HepG2 (cell line): Measurements from ENCODE around the gene FRAS1. TPM values are rescaled to one million over a fixed set of nuclear protein-coding genes. Genes with fewer than 3 reads are reported as not detected.

Experiments
- EEA1 ChIP-seq: sonication (generic); formaldehyde crosslinking; IDR thresholded peaks from 2 replicates; pipeline ENCODE4 v1.5.1; 2020; ENCODE audit warnings: mild to moderate bottlenecking, missing genetic modification reagents, borderline replicate concordance
- GRHL1 ChIP-seq: sonication (generic); formaldehyde crosslinking; conservative IDR thresholded peaks from 2 replicates; pipeline ENCODE4 v1.8.0; 2022; ENCODE audit warnings: missing genetic modification reagents
- KAT2B ChIP-seq: fragments of 150-350 bp; IDR thresholded peaks from 2 replicates; pipeline ENCODE4 v1.6.1; 2014; ENCODE audit warnings: low read depth, low read length, borderline replicate concordance
- LCORL ChIP-seq, 2 experiments: fragments of 450-650 bp in 1 of 2; sonication (generic) in 1 of 2; formaldehyde crosslinking in 1 of 2; IDR thresholded peaks; 2 replicates each; pipeline versions ENCODE4 v1.5.0 to v1.6.1; 2017 to 2020; ENCODE audit warnings: antibody characterized with exemption in 1 of 2, missing genetic modification reagents in 1 of 2
- PAXIP1 ChIP-seq: sonication (generic); formaldehyde crosslinking; conservative IDR thresholded peaks from 2 replicates; pipeline ENCODE4 v1.4.0; 2020; ENCODE audit warnings: mild to moderate bottlenecking, missing genetic modification reagents, moderate library complexity
- SOX6 ChIP-seq, 2 experiments: fragments of 450-650 bp in 1 of 2; sonication (generic) in 1 of 2; formaldehyde crosslinking in 1 of 2; IDR thresholded peaks; 2 replicates each; pipeline versions ENCODE4 v1.4.0 to v1.6.1; 2017 to 2020; ENCODE audit warnings: antibody characterized with exemption in 1 of 2, mild to moderate bottlenecking in 1 of 2, missing genetic modification reagents in 1 of 2
- ZNF33A ChIP-seq: sonication (generic); formaldehyde crosslinking; IDR thresholded peaks from 2 replicates; pipeline ENCODE4 v1.5.1; 2020; ENCODE audit warnings: missing genetic modification reagents, mild to moderate bottlenecking, moderate library complexity, borderline replicate concordance
- ZNF543 ChIP-seq: sonication (generic); formaldehyde crosslinking; IDR thresholded peaks from 2 replicates; pipeline ENCODE4 v1.4.0; 2020; ENCODE audit warnings: mild to moderate bottlenecking, missing genetic modification reagents
- polyA plus RNA-seq, 8 experiments: library from polyadenylated mRNA; depleted of rRNA in 3 of 8; stranded (reverse) in 7 of 8; unstranded in 1 of 8; fragments of >200 nt; fragmentation: Illumina TruSeq in 4 of 8; extraction: Trizol in 4 of 8; gene quantifications; 2 replicates each; pipeline versions ENCODE4 v1.2.1 to v1.2.3, GENCODE V29; 2011 to 2016; ENCODE audit warnings: low read depth in 4 of 8, missing spikeins in 1 of 8, mixed read lengths in 1 of 8; ENCODE audit not compliant: insufficient read depth in 1 of 8
- total RNA-seq, 5 experiments: library from RNA; depleted of rRNA; stranded (reverse); fragments of >200 nt; fragmentation: Illumina TruSeq; extraction: Trizol; gene quantifications; 2 replicates each; pipeline ENCODE4 v1.2.3, GENCODE V29; 2016; ENCODE audit warnings: low read depth in 1 of 5
- TF ChIP-seq, protein P1 (sequence below): sonication (generic); formaldehyde crosslinking; IDR thresholded peaks from 2 replicates; pipeline ENCODE4 v1.4.0; 2020; ENCODE audit warnings: missing genetic modification reagents, borderline replicate concordance
- TF ChIP-seq, protein P2 (sequence below), 2 experiments: sonication (generic) in 1 of 2; formaldehyde crosslinking in 1 of 2; IDR thresholded peaks; 2 replicates each; pipeline versions ENCODE4 v1.4.0 to v1.6.1; 2016 to 2020; ENCODE audit warnings: borderline replicate concordance in 1 of 2, low read depth in 1 of 2, mild to moderate bottlenecking in 1 of 2, missing genetic modification reagents in 1 of 2

The FRAS1 gene
- total and polyA plus RNA-seq, 2 of the 13 experiments (the other 11 are each of a cell fraction or from before 2014, with no cell fraction given), result 22.5 to 31.6 TPM

- TF ChIP-seq GRHL1 (CRISPR knock-in tag), result no peak
- peak; percentile 91 for TF ChIP-seq PAXIP1
- TF ChIP-seq KAT2B, result 0 out of 2 replicates have a peak, but pooled peaks have one; percentile 14
- TF ChIP-seq, protein P1, sequence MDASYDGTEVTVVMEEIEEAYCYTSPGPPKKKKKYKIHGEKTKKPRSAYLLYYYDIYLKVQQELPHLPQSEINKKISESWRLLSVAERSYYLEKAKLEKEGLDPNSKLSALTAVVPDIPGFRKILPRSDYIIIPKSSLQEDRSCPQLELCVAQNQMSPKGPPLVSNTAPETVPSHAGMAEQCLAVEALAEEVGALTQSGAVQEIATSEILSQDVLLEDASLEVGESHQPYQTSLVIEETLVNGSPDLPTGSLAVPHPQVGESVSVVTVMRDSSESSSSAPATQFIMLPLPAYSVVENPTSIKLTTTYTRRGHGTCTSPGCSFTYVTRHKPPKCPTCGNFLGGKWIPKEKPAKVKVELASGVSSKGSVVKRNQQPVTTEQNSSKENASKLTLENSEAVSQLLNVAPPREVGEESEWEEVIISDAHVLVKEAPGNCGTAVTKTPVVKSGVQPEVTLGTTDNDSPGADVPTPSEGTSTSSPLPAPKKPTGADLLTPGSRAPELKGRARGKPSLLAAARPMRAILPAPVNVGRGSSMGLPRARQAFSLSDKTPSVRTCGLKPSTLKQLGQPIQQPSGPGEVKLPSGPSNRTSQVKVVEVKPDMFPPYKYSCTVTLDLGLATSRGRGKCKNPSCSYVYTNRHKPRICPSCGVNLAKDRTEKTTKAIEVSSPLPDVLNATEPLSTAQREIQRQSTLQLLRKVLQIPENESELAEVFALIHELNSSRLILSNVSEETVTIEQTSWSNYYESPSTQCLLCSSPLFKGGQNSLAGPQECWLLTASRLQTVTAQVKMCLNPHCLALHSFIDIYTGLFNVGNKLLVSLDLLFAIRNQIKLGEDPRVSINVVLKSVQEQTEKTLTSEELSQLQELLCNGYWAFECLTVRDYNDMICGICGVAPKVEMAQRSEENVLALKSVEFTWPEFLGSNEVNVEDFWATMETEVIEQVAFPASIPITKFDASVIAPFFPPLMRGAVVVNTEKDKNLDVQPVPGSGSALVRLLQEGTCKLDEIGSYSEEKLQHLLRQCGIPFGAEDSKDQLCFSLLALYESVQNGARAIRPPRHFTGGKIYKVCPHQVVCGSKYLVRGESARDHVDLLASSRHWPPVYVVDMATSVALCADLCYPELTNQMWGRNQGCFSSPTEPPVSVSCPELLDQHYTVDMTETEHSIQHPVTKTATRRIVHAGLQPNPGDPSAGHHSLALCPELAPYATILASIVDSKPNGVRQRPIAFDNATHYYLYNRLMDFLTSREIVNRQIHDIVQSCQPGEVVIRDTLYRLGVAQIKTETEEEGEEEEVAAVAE, result no peak
- TF ChIP-seq SOX6 (IDR thresholded peaks at IDR 0.05), result no peak
- peak; percentile 92 for TF ChIP-seq SOX6 (CRISPR knock-in tag; IDR thresholded peaks at IDR 0.05)
- TF ChIP-seq LCORL (IDR thresholded peaks at IDR 0.05), result no peak; the same call in 1 of the 2 replicates
- TF ChIP-seq LCORL (CRISPR knock-in tag; IDR thresholded peaks at IDR 0.05), result no peak
- TF ChIP-seq, protein P2, sequence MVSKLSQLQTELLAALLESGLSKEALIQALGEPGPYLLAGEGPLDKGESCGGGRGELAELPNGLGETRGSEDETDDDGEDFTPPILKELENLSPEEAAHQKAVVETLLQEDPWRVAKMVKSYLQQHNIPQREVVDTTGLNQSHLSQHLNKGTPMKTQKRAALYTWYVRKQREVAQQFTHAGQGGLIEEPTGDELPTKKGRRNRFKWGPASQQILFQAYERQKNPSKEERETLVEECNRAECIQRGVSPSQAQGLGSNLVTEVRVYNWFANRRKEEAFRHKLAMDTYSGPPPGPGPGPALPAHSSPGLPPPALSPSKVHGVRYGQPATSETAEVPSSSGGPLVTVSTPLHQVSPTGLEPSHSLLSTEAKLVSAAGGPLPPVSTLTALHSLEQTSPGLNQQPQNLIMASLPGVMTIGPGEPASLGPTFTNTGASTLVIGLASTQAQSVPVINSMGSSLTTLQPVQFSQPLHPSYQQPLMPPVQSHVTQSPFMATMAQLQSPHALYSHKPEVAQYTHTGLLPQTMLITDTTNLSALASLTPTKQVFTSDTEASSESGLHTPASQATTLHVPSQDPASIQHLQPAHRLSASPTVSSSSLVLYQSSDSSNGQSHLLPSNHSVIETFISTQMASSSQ (IDR thresholded peaks at IDR 0.05; ENCODE audit: low read depth), result peak; percentile 57; the same call in 1 of the 2 replicates
- TF ChIP-seq, protein P2 (CRISPR knock-in tag; IDR thresholded peaks at IDR 0.05; ENCODE audit: borderline replicate concordance), result peak; percentile 61; the same call in 1 of the 2 replicates
- no peak for TF ChIP-seq ZNF33A (CRISPR knock-in tag)
- TF ChIP-seq ZNF543, result no peak
- no peak for TF ChIP-seq EEA1 (CRISPR knock-in tag)
Measured at GRCh38 chr4:78014889-78015886, 41.9 kb upstream of the FRAS1 start (continued).
